Liver (tissue), 3 donors: ENCODE measurements around the gene NCK2.

ENCODE experiments used
- FOXA1 ChIP-seq: IDR thresholded peaks from 2 replicates; pipeline ENCODE4 v1.6.1; 2016; ENCODE audit warnings: antibody characterized with exemption
- GABPA ChIP-seq, 2 donors: IDR thresholded peaks in 1 of 2; conservative IDR thresholded peaks in 1 of 2; 2 replicates each; pipeline ENCODE4 v1.6.1; 2016; ENCODE audit warnings: antibody characterized with exemption in 2 of 2, mild to moderate bottlenecking in 1 of 2, moderate library complexity in 1 of 2
- JUND ChIP-seq, 2 donors: IDR thresholded peaks; 2 replicates each; pipeline ENCODE4 v1.6.1; 2016; ENCODE audit warnings: antibody characterized with exemption in 2 of 2
- NR2F2 ChIP-seq: IDR thresholded peaks from 2 replicates; pipeline ENCODE4 v1.6.1; 2016; ENCODE audit warnings: antibody characterized with exemption
- RAD21 ChIP-seq, 2 donors: IDR thresholded peaks; 2 replicates each; pipeline ENCODE4 v1.6.1; 2016; ENCODE audit warnings: antibody characterized with exemption in 2 of 2, mild to moderate bottlenecking in 2 of 2
- TAF1 ChIP-seq: conservative IDR thresholded peaks from 2 replicates; pipeline ENCODE4 v1.6.1; 2016; ENCODE audit warnings: antibody characterized with exemption, mild to moderate bottlenecking
- YY1 ChIP-seq: IDR thresholded peaks from 2 replicates; pipeline ENCODE4 v1.6.1; 2016; ENCODE audit warnings: antibody characterized with exemption, mild to moderate bottlenecking
- TF ChIP-seq, protein P1 (sequence below): fragments of 150-350 bp; IDR thresholded peaks from 2 replicates; pipeline ENCODE4 v1.5.1; 2017; ENCODE audit warnings: improper control_type of control experiment, low read depth, low read length; ENCODE audit not compliant: missing input control
- TF ChIP-seq, protein P2 (sequence below): IDR thresholded peaks from 2 replicates; pipeline ENCODE4 v1.6.1; 2016; ENCODE audit warnings: antibody characterized with exemption
- TF ChIP-seq, protein P3 (sequence below): IDR thresholded peaks from 2 replicates; pipeline ENCODE4 v1.6.1; 2016; ENCODE audit warnings: antibody characterized with exemption
- donor health status: healthy.
- donor health status: healthy.

DNA sequence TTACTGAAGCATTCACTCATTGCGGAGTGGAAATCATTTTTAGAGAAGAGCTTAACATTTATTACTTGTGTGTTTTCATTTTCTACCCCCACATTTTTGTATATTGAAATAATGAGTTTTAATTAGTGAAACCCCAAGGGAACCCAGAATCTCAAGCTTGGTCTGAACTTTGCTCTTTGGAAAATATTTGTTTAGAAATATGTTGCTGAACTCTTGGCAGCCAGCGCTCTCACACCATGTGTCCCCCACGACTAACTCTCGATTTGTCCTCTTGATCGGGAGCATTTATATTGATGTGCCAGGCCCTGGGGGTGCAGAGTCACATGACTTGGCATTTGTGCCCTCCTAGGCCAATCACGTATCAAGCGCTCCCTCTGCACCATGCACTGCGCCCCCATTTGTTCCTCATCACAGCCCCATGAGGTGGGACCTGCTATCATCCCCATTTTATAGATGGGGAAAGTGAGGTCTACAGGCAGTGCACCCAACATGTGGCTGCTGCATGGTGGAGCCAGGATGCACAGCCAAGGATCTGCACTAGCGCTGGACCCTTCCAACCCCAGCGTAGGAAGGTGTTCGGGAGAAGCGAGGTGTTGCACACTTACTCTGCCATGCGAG is 149.7 kb downstream of the NCK2 start:
- TF ChIP-seq TAF1 (no peak), GABPA (IDR thresholded peaks at IDR 0.05 in 1 of 2, conservative IDR thresholded peaks at IDR 0.05 in 1 of 2) (no peak), NR2F2 (peak; percentile 17), JUND (IDR thresholded peaks at IDR 0.05) (no peak), YY1 (no peak), RAD21 (IDR thresholded peaks at IDR 0.05) (peak in 1 of 2 donors; percentile 34), FOXA1 (no peak)
- TF ChIP-seq, protein P1, sequence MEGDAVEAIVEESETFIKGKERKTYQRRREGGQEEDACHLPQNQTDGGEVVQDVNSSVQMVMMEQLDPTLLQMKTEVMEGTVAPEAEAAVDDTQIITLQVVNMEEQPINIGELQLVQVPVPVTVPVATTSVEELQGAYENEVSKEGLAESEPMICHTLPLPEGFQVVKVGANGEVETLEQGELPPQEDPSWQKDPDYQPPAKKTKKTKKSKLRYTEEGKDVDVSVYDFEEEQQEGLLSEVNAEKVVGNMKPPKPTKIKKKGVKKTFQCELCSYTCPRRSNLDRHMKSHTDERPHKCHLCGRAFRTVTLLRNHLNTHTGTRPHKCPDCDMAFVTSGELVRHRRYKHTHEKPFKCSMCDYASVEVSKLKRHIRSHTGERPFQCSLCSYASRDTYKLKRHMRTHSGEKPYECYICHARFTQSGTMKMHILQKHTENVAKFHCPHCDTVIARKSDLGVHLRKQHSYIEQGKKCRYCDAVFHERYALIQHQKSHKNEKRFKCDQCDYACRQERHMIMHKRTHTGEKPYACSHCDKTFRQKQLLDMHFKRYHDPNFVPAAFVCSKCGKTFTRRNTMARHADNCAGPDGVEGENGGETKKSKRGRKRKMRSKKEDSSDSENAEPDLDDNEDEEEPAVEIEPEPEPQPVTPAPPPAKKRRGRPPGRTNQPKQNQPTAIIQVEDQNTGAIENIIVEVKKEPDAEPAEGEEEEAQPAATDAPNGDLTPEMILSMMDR: no peak
- TF ChIP-seq, protein P2, sequence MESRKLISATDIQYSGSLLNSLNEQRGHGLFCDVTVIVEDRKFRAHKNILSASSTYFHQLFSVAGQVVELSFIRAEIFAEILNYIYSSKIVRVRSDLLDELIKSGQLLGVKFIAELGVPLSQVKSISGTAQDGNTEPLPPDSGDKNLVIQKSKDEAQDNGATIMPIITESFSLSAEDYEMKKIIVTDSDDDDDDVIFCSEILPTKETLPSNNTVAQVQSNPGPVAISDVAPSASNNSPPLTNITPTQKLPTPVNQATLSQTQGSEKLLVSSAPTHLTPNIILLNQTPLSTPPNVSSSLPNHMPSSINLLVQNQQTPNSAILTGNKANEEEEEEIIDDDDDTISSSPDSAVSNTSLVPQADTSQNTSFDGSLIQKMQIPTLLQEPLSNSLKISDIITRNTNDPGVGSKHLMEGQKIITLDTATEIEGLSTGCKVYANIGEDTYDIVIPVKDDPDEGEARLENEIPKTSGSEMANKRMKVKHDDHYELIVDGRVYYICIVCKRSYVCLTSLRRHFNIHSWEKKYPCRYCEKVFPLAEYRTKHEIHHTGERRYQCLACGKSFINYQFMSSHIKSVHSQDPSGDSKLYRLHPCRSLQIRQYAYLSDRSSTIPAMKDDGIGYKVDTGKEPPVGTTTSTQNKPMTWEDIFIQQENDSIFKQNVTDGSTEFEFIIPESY: no peak
- TF ChIP-seq, protein P3, sequence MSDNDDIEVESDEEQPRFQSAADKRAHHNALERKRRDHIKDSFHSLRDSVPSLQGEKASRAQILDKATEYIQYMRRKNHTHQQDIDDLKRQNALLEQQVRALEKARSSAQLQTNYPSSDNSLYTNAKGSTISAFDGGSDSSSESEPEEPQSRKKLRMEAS: peak; percentile 11
